Esophagus muscularis mucosa (tissue), 3 donors: ENCODE data around the gene CAMTA1.

Experiments
- CTCF ChIP-seq, 3 experiments: fragments of 200-600 bp in 2 of 3; fragments of 450-650 bp in 1 of 3; sonication (generic) in 2 of 3; IDR thresholded peaks; one replicate each; pipeline ENCODE4 v1.5.1; 2017 to 2019; ENCODE audit warnings: antibody characterized with exemption in 3 of 3, mild to moderate bottlenecking in 2 of 3, moderate library complexity in 1 of 3
- POLR2AphosphoS5 ChIP-seq, 2 donors: sonication (generic); formaldehyde crosslinking; IDR thresholded peaks; one replicate each; pipeline ENCODE4 v1.6.1; 2017; ENCODE audit warnings: antibody characterized with exemption in 2 of 2

- TF ChIP-seq CTCF (IDR thresholded peaks at IDR 0.05) (no peak), POLR2AphosphoS5 (IDR thresholded peaks at IDR 0.05) (no peak)
Measured at GRCh38 chr1:6864166-6864565, 78.9 kb downstream of the CAMTA1 start.
